ENCODE data around the gene ARL16.

The ARL16 gene

DNA sequence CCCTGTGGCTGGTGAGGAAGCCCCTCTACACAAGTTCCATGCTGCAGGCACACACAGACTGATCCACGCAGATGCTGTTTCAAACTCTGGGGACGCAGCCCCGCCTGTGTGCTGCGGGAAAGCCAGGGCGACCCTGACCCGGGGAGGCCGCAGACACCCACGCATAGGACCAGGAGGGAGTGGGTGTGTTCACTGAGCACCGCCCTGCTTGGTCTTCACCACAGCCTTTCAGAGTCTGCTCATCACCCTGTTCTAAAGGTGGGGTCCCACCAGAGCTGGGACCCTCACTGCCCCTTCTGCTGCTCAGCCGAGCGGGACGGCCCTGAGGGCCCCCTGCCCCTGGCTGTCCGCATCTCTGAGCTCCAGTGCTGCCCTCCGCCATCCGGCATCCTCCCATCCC lies 39.1 kb downstream of the ARL16 start:
- no peak for DNase-seq (ENCODE audit: low spot score)

DNA sequence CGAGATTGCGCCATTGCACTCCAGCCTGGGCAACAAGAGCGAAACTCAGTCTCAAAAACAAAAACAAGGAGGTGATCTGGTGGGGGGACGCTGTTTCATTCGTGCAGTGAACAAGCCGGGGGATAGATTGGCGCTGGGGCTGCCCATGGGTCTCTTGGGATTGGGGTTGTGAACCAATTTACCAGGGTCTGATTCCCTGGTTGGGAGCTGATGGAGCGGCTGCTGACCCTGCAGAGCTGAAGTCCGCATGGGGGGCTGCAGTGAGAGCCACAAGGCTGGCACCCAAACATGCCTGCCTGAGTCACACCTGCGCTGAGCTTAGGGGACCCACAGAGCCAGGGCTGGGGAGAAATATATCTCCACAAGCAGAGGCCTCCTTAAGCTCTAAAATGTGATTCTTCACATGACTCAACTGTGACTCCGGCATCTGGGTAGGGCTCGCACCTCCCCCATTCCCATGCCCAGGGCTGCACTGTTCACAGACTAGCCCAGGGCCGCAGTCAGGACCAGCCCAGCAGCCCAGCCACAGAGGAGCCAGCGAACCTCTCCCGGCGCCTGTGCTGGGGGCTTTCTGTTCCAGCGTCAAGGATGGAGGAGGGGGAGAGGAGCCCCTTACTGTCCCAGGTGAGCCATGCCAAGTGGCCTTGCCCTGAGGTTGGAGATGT lies 41.6 kb downstream of the ARL16 start:
- DNase-seq (ENCODE audit: low spot score): no peak

DNA sequence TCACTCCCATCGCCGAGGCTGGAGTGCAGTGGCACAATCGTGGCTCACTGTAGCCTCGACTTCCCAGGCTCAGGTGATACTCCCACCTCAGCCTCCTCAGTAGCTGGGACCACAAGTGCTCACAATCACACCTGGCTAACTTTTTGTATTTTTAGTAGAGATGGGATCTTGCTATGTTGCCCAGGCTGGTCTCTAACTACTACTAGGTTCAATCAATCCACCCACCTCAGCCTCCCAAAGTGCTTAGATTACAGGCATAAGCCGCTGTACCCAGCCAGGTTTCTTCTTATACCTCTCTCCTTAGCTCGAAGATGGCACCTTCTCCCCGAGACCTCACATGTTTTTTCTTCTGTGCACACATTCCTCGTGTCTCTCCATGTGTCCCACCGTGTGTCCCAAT lies 43.6 kb downstream of the ARL16 start:
- DNase-seq (ENCODE audit: low spot score): no peak

DNA sequence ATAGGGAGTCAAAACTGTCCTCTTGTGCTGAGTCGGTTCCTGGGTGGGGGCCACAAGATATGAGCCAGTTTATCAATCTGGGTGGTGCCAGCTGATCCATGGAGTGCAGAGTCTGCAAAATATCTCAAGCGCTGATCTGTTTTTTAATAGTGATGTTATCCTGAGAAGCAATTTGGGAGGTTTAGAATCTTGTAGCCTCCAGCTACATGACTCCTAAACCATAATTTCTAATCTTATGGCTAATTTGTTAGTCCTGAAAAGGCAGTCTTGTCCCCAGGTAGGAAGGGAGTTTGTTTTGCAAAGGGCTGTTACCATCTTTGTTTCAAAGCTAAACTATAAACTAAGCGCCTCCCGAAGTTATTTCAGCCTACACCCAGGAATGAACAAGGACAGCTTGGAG lies 44.9 kb downstream of the ARL16 start:
- DNase-seq (ENCODE audit: low spot score): no peak

DNA sequence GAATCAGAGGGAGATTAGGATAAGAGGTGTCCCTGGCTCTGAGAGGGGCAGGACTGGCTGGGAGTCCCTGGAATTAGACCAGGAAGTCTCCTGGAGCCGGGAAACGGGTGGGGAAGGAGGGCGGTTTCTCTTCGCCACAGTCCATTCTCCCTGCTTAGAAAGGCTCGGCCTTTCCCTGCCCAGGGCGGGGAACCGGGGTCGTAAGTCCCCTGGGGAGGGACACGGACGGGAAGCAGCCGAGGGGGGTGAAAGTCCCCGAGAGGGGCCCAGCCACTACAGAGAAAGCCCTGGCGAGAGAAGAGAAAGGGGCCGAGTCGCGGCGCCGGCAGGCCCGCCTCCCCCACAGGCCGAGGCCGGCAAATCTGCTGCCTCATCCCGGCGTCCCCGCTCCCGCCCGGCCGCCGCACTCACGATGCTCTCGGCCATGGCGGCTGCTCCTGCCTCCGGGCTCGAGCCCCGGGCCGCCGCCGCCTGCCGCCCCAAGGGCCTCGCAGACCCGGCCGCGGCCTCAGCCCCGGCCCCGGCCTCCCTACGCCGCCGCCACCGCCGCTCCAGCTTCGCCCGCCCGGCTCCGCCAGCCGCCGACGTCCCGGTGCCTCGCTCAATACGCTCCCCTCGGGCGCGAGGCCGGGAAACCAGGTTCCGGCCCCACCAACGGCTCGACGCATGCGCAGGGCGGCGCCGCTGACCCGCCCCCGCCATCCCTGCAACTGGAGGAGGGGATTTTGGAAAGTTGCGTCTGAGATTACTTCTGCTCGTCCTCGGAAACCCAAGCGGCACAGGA lies 46.9 kb downstream of the ARL16 start, which contains the start of the genes NPLOC4 and TSPAN10:
Gene NPLOC4, minus strand, starts transcription at position 608 of the 784 bp plus-strand sequence. Its CDS starts 182 bp downstream, at position 426.
Gene TSPAN10, plus strand, starts transcription at position 692 of the 784 bp plus-strand sequence. CDS start 5,217 bp downstream, outside the sequence.
- DNase-seq (ENCODE audit: low spot score): peak; percentile 79

- DNase-seq (ENCODE audit: low spot score): peak; percentile 28
Measured at GRCh38 chr17:81635973-81636504, 47.6 kb downstream of the ARL16 start.

- no peak for DNase-seq (ENCODE audit: low spot score)
Measured at GRCh38 chr17:81635431-81635830, 48.2 kb downstream of the ARL16 start.

DNA sequence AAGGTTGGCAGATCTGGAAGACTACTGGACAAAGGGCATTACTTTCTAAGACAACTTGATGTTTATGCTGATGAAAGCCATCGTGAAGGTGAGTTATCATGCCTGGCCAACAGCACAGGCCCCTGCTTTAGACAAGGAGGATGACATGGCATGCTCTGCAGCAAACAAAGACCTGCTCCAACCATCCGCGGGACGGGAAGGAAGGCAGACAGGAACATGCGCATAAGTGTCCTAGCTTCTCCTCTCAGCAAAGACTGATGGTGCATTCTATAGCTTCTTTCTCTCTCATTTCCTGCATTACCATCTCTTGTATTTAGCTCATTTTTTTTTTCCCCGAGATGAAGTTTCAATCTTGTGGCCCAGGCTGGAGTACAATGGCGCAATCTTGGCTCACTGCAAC lies 52.1 kb downstream of the ARL16 start:
- no peak for DNase-seq (ENCODE audit: low spot score)

Measured in Ammon's horn (tissue), 1 donor.